ENCODE measurements around the gene SPRED2. TPM values are rescaled to one million over a fixed set of nuclear protein-coding genes. Genes with fewer than 3 reads are reported as not detected.

SPRED2 gene
- total RNA-seq, 4 donors from 2014 or later, result 8.4 to 34.8 (median 29.7) TPM

DNA sequence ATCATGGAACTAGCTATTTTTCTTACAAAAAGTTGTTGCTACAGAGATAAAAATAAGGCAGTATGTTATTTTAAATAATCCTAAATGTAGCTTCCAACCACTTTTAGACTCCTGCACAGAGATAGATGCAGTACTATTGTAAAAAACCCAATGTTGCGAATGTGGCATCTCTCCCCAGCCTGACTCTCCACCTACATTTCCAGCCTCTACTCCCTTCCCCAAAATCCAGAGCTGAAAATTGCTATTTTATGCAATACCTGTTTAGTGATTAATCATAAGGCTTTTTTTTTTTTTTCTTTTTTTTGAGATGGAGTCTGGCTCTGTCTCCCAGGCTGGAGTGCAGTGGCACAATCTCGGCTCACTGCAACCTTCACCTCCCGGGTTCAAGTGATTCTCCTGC is 39.4 kb downstream of the SPRED2 start:
- Histone ChIP-seq H3K36me3 (no peaks in the 10 kb centered on the region), H3K27ac (no peak overlapping the region), H3K4me1 (peaks cover 12 to 40% (median 30%) of the 10 kb centered on the region in 4 donors), H3K27me3 (no peaks in the 10 kb centered on the region), H3K9me3 (no peaks in the 10 kb centered on the region), H3K4me3 (no peak overlapping the region)
- intact Hi-C loops (cut with DNase I; ENCODE audit: low total_unique reads), result no loop called here
- 85 to 100% methylated on average over 1 to 3 of the region's 3 CpGs for WGBS, 2 donors (ENCODE audit: low coverage in 1 of 2)
- in situ Hi-C loops (cut with MboI; ENCODE audit: low pct_ligation_motif_present in 1 of 4, low pct_unique_long_range_greater_than_20kb in 1 of 4, low sequenced_read_pairs in 3 of 4), result no loop called here
- no peak for TF ChIP-seq POLR2AphosphoS5 (IDR thresholded peaks at IDR 0.05)
- TF ChIP-seq EP300 (IDR thresholded peaks at IDR 0.05; ENCODE audit: low read depth), result no peak
- no peak for TF ChIP-seq POLR2A (IDR thresholded peaks at IDR 0.05)
- TF ChIP-seq, protein P1, sequence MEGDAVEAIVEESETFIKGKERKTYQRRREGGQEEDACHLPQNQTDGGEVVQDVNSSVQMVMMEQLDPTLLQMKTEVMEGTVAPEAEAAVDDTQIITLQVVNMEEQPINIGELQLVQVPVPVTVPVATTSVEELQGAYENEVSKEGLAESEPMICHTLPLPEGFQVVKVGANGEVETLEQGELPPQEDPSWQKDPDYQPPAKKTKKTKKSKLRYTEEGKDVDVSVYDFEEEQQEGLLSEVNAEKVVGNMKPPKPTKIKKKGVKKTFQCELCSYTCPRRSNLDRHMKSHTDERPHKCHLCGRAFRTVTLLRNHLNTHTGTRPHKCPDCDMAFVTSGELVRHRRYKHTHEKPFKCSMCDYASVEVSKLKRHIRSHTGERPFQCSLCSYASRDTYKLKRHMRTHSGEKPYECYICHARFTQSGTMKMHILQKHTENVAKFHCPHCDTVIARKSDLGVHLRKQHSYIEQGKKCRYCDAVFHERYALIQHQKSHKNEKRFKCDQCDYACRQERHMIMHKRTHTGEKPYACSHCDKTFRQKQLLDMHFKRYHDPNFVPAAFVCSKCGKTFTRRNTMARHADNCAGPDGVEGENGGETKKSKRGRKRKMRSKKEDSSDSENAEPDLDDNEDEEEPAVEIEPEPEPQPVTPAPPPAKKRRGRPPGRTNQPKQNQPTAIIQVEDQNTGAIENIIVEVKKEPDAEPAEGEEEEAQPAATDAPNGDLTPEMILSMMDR (IDR thresholded peaks at IDR 0.05), result no peak
- DNase-seq, result no peak

DNA sequence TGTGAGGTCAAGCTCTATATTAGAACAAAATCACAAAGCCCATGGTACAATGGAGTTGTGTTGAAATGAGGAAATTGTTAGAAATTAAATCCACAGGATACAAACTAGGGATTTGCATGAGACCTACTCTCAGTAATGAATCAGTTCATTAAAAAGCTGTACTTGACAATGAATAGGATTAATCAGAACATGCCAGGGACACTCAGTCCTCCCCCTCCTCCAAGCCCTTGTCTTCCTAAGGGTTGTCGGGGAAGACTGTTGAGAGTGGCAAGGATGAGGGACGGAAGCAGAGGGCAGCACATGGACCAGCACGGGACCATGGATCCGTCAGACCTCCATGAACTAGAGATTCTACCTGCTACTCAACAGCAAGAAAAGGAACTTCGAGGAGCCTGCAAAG is 39.8 kb downstream of the SPRED2 start:
- intact Hi-C loops (cut with DNase I; ENCODE audit: low total_unique reads), result no loop called here
- H3K27me3 ChIP-seq, result no peaks in the 10 kb centered on the region
- no peak overlapping the region for H3K4me3 ChIP-seq
- 80% methylated on average over 5 of the region's 5 CpGs; no CpG with 5 or more reads in 1 of the 2 donors for WGBS, 2 donors (ENCODE audit: low coverage in 1 of 2)
- no peak for DNase-seq
- TF ChIP-seq EP300 (IDR thresholded peaks at IDR 0.05; ENCODE audit: low read depth) (no peak), POLR2AphosphoS5 (IDR thresholded peaks at IDR 0.05) (no peak), POLR2A (IDR thresholded peaks at IDR 0.05) (no peak)
- TF ChIP-seq, protein P1 (IDR thresholded peaks at IDR 0.05), result no peak
- no peaks in the 10 kb centered on the region for H3K36me3 ChIP-seq
- no peaks in the 10 kb centered on the region for H3K9me3 ChIP-seq
- H3K27ac ChIP-seq, result no peak overlapping the region
- in situ Hi-C loops (cut with MboI; ENCODE audit: low pct_ligation_motif_present in 1 of 4, low pct_unique_long_range_greater_than_20kb in 1 of 4, low sequenced_read_pairs in 3 of 4), result no loop called here
- H3K4me1 ChIP-seq, result peaks cover 12 to 37% (median 29%) of the 10 kb centered on the region in 4 donors

DNA sequence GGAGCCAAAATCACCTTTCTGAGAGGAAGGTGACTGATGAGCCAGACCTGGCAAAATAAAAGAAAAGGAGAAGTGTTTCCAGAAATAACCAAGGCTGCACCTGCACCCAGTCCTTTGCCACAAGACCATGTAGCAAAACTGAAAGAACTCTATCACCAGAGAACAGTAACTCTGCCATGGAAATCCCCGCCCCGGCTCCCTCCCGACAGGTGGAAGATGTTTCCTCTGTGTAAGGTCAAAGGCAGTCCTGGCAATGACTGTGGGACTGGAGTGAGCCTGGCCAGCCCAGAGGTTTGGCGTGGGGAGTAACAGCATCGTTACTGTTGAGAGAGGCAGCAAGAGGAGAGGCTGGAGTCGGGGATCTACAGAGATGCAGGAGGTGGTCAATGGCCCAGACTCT is 42.3 kb downstream of the SPRED2 start:
- H3K36me3 ChIP-seq, result no peaks in the 10 kb centered on the region
- in situ Hi-C loops (cut with MboI; ENCODE audit: low pct_ligation_motif_present in 1 of 4, low pct_unique_long_range_greater_than_20kb in 1 of 4, low sequenced_read_pairs in 3 of 4), result no loop called here
- WGBS, 2 donors (ENCODE audit: low coverage in 1 of 2), result 36% methylated on average over 6 of the region's 6 CpGs; no CpG with 5 or more reads in 1 of the 2 donors
- peaks cover 0 to 18% (median 8%) of the 10 kb centered on the region in 4 donors for H3K4me1 ChIP-seq
- DNase-seq, result peak; percentile 71
- intact Hi-C loops (cut with DNase I; ENCODE audit: low total_unique reads), result no loop called here
- H3K4me3 ChIP-seq, result no peak overlapping the region
- H3K27me3 ChIP-seq, result no peaks in the 10 kb centered on the region
- no peak for TF ChIP-seq EP300 (IDR thresholded peaks at IDR 0.05; ENCODE audit: low read depth)
- H3K9me3 ChIP-seq, result no peaks in the 10 kb centered on the region
- no peak overlapping the region for H3K27ac ChIP-seq

DNA sequence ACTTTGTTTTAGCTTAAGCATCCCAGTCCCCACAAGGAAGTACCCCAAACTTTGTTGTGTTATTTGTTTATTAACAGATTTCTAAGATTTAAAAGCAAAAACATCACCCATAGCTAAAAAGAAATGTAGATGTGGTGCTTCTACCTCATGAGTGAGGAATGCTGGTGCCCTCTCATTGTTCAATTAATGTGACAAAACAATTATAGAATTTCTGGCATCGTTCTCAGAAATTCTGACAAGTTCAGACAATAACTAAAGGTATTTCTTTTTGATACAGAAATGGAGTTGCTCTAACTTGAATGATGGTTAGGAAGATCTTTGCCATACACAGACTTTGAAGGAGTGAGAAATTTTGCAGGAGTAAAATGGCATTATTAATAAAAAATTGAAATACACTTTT is 42.9 kb downstream of the SPRED2 start:
- intact Hi-C loops (cut with DNase I; ENCODE audit: low total_unique reads), result no loop called here

More for the DNA sequence above, 42.9 kb downstream of the SPRED2 start:
- Histone ChIP-seq H3K4me1 (peaks cover 2 to 19% (median 9%) of the 10 kb centered on the region in 4 donors), H3K27me3 (no peaks in the 10 kb centered on the region), H3K9me3 (no peaks in the 10 kb centered on the region), H3K36me3 (no peaks in the 10 kb centered on the region), H3K27ac (no peak overlapping the region), H3K4me3 (no peak overlapping the region)
- TF ChIP-seq POLR2A (IDR thresholded peaks at IDR 0.05) (no peak), EP300 (IDR thresholded peaks at IDR 0.05; ENCODE audit: low read depth) (no peak), POLR2AphosphoS5 (IDR thresholded peaks at IDR 0.05) (no peak)
- TF ChIP-seq, protein P1 (IDR thresholded peaks at IDR 0.05), result no peak
- in situ Hi-C loops (cut with MboI; ENCODE audit: low pct_ligation_motif_present in 1 of 4, low pct_unique_long_range_greater_than_20kb in 1 of 4, low sequenced_read_pairs in 3 of 4), result no loop called here
- WGBS, 2 donors (ENCODE audit: low coverage in 1 of 2), result 85 to 88% methylated on average over 1 of the region's 1 CpG
- DNase-seq, result no peak
